Activated CD8-positive, alpha-beta memory T cell treated with anti-CD3 and anti-CD28 coated beads for 1 hour (primary cell): ENCODE data around the gene CFTR.
"Not testable (repeated sequence)": the region's sequence is repeated elsewhere in the genome, so short reads cannot be mapped to it uniquely, and the experiment has no call there.

ENCODE experiments used
- DNase-seq, 2 donors: peaks; one replicate each; pipeline ENCODE4 v3.0.0-alpha.2; 2020; ENCODE audit warnings: low read depth in 1 of 2; ENCODE audit errors: extremely low read depth in 1 of 2

CFTR gene

DNA sequence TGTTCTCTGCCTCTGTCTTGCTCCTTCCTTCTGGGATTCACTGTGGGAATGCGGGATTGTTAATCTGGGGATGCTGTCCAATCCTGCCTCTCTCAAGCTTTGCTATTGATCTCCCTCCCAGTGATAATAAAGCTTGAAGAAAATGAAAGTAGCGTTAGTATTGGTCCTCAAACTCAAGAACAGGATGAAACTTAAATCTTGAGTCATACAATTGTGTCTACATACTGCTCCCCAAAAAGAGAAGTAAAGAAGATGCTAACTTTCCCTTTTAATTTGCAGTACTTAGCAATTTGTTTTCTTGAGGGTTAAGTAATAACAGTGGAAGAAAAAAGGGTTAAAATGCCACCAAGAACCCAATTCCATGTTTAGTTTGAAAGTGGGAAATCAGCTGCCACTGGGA, 13.6 kb downstream of the CFTR start:
- DNase-seq = no peak

DNA sequence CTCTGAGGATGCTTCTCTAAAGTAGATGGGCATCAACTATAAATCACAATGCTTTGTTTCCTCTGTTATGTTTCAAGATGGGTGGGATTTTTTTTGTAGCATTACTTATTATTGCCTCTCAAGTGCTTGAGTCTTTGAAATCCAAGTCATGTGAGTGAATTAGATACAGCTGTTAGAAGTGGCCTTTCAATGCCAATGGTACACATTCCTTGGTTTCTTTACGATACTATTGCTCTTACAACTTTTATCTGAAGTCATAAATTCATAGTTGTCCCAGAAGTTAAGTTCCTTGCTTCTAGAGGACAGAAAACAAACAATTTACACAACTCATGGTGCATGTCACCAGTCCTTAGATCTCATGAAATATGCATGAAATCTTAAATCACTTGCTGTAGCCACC, 15.5 kb downstream of the CFTR start:
- no peak for DNase-seq

DNA sequence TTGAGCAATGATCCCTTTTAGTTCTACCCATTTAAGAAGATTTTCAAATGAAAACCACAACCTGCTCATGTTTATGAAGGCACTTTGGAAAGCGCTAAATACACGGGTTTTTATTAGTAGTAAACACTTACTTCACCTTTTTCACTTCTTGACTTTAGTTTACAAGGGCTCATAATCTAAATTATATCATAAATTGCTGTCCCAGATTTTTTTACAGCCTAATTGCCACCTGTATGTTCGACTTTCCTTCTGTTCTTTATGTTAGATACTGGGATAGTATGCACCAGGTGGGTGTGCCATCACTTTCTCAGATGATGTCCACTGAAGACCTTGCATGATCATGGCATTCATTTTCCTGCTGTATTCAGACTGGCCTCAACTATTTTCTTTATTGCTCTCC, 22.5 kb downstream of the CFTR start:
- no peak for DNase-seq

DNA sequence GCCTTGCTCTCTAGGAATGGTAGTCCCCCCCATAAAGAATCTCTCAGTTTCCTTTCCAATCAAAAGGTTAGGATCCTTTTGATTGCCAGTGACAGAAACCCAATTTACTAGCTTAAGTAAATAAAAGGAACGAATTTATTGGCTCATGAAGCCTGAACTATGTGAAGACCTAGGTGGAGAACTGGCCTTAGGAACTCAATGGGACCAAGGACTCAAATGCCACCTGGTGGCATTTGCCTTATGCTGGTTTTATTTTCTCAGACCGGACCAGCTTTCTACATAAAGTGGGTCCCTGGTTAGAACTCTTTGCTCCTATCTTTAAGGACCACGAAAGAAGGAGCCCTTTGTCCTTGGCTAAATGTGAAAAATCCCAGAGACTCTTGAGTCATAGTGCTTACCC, 25.4 kb downstream of the CFTR start:
- DNase-seq = no peak

DNA sequence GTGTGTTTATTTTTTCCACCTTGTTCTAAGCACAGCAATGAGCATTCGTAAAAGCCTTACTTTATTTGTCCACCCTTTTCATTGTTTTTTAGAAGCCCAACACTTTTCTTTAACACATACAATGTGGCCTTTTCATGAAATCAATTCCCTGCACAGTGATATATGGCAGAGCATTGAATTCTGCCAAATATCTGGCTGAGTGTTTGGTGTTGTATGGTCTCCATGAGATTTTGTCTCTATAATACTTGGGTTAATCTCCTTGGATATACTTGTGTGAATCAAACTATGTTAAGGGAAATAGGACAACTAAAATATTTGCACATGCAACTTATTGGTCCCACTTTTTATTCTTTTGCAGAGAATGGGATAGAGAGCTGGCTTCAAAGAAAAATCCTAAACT, 28.9 kb downstream of the CFTR start:
- DNase-seq = no peak

DNA sequence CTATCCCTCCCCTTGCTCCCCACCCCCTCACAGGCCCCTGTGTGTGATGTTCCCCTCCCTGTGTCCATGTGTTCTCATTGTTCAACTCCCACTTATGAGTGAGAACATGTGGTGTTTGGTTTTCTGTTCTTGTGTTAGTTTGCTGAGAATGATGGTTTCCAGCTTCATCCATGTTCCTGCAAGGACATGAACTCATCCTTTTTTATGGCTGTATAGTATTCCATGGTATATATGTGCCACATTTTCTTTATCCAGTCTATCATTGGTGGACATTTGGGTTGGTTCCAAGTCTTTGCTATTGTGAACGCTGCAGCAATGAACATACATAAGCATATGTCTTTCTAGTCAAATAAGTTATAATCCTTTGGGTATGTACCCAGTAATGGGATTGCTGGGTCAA, 37.4 kb downstream of the CFTR start:
- DNase-seq = not testable (repeated sequence)

DNA sequence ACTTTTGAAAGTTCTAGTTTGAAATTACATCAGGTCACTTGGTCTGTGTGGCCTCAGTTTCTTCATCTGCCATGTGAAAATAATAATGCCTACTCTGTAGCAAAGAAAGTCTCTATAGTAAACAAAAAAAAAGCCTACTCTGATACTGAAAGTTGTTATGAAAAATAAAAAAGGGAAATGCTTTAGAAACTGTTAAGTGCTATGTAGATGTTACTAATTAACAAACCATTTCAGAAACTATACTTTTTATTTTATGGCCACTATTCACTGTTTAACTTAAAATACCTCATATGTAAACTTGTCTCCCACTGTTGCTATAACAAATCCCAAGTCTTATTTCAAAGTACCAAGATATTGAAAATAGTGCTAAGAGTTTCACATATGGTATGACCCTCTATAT, 50.6 kb downstream of the CFTR start:
- no peak for DNase-seq

DNA sequence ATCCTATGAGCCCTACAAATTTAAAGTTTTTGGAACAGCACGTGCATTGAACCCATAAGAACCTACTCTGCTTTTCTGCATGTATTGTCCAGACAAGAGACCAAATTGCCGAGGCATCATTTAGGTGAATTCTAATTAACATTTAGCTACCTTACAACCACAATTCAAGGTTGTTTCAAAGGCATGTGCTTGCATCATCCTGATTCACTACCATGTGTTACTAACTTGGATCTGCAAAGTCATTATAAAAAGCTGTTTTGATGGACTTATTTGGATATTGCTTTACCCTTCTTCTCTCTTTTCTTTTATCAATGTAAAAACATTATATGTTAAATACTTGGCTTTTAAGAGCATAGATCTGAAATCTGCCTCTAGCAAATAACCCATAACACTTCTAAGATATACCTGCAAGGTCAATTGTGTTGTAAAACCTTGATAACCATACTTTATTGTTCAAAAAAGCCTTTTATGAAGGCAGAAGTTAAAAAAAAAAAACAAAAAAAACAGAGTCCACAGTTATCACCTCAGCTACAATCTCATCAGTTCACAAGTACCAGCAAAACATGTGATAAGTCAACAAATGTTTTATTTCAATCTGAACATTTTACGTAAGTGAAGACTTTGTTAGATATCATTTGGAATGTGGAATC, 51.9 kb downstream of the CFTR start:
- no peak for DNase-seq

DNA sequence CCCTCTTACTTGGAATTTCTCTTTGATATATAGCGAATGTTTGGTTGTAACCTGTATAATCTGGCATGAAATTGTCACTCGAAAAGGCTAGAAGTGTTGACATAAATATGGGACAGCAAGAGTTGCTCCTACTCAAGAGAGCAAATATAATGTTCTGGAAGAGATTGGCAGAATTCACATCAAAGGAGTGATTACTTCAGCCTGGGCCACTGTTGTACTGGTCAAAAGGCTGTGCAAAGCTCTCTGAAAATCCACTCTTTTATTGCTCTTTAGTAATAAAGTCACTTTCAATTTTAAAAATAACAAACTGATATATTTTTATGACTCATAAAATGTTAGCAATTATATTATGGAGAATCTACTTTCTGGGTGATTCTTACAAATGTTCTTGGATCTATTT, 58.2 kb downstream of the CFTR start:
- DNase-seq = no peak

DNA sequence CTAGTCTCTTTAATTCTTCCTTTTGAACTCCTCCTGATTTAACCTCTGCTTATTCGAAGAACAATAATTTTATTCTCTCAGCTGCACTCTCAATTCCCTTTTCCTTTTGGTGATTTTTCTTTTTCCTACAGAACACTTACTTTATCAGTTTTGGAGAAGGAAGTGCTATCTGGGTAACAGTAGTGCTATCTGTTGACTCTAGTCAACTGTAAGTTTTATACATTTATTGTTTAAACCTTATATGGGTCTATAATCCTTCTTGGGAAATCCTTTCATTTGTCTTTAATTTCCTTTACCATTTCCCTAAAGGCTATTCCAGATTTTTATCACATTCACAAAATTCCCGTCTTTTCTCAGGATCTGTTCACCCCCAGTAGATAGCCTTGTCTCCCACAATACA, 64.2 kb downstream of the CFTR start:
- DNase-seq = no peak

DNA sequence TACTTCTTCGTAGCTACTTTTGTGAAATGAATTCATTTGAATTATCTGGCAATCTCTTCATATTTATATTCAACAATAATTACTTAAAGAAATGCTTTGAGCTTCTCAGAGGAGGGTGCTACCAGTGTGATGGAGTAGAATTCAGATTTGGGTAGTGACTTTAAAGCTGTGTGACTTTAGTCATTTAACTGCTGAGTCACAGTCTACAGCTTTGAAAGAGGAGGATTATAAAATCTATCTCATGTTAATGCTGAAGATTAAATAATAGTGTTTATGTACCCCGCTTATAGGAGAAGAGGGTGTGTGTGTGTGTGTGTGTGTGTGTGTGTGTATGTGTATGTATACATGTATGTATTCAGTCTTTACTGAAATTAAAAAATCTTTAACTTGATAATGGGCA, 68.2 kb downstream of the CFTR start:
- no peak for DNase-seq

DNA sequence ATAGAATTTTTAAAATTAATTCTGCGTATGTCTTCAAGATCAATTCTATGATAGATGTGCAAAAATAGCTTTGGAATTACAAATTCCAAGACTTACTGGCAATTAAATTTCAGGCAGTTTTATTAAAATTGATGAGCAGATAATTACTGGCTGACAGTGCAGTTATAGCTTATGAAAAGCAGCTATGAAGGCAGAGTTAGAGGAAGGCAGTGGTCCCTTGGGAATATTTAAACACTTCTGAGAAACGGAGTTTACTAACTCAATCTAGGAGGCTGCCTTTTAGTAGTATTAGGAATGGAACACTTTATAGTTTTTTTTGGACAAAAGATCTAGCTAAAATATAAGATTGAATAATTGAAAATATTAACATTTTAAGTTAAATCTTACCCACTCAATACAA, 70.8 kb downstream of the CFTR start:
- no peak for DNase-seq

DNA sequence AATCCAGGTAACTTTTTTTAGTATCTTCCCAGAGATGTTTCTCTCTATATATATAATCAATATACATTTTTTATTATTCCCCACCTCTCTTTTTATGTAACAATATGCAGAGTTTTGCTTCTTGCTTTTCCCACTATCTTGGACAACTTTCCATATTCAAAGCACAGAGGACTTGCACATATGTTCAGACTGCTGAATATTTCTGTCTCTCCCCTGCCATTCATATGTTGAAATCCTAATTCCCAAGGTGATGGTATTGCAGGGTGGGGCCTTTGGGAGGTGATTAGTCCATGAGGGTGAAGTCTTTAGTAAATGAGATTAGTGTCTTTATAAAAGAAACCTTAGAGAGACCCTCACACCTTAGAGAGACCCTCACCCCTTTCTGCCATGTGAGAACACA, 72.8 kb downstream of the CFTR start:
- DNase-seq = no peak

DNA sequence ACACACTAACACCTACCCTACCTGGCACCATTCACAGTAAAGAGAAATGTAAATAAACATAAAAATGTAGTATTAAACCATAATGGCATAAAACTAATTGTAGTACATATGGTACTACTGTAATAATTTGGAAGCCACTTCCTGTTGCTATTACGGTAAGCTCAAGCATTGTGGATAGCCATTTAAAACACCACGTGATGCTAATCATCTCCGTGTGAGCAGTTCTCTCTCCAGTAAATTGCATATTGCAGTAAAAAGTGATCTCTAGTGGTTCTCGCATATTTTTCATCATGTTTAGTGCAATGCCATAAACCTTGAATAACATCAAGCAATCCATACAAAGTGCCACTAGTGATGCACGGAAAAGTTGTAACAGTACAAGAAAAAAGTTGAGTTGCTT, 75.4 kb downstream of the CFTR start:
- DNase-seq = no peak

DNA sequence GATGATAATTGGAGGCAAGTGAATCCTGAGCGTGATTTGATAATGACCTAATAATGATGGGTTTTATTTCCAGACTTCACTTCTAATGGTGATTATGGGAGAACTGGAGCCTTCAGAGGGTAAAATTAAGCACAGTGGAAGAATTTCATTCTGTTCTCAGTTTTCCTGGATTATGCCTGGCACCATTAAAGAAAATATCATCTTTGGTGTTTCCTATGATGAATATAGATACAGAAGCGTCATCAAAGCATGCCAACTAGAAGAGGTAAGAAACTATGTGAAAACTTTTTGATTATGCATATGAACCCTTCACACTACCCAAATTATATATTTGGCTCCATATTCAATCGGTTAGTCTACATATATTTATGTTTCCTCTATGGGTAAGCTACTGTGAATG, 79.6 kb downstream of the CFTR start:
- DNase-seq = no peak

DNA sequence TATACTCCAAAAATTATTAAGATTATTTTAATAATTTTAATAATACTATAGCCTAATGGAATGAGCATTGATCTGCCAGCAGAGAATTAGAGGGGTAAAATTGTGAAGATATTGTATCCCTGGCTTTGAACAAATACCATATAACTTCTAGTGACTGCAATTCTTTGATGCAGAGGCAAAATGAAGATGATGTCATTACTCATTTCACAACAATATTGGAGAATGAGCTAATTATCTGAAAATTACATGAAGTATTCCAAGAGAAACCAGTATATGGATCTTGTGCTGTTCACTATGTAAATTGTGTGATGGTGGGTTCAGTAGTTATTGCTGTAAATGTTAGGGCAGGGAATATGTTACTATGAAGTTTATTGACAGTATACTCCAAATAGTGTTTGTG, 80.2 kb downstream of the CFTR start:
- DNase-seq = no peak

DNA sequence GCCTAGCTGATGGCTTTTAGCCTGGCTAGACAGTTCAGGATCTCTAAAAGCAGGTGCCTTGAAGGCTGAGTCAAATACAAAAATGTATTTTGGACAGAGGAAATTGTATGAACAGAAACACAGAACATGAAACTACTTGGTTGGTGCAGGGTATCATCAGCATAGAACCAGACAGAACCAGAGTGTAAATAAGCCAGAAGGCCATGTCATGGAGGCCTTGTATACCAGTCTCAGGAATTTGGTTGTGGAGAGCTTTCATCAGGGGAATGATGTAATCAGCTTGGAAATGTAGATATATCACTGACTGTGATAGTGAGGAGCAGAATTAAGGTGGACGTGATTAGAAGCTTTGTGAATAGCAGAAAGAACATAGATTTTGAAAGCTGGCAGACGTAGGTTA, 82.9 kb downstream of the CFTR start:
- DNase-seq = no peak

DNA sequence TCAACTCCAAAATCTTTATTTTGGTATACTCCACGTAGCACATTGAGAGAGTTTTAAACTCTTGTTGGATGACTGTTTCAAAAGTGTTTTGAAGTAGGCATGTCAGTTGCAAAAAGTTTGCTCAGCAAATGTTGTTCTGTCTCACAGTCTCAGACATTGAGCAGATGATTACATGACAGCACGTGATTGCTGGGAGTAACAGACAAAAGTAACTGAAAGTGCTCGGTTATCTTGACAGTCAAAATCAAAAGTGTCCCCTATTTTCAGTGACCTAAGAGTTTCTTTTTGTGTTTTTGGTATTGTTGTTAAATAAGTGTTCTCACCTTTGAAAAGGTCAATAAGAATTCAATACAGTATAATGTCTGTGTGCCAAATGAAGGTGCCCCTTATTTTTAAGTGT, 84.3 kb downstream of the CFTR start:
- DNase-seq = no peak

DNA sequence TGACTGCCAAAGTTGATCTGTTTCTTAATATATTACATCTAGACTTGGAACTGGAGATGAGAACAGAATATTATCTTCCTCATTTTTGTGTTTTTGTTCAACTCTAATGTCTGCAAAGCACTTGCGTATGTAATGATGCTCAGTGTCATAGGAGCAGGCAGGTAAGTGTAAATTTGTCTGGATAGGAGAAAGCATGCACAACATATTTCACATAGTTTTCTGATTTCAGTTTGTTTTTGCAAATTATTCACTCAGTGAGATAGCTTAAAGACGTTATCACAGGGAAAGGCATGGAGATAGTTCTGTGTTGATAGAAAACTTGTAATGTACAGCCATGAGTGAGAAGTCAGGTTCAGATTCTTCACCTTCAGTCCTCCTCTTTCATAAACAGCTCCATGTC, 84.8 kb downstream of the CFTR start:
- no peak for DNase-seq

DNA sequence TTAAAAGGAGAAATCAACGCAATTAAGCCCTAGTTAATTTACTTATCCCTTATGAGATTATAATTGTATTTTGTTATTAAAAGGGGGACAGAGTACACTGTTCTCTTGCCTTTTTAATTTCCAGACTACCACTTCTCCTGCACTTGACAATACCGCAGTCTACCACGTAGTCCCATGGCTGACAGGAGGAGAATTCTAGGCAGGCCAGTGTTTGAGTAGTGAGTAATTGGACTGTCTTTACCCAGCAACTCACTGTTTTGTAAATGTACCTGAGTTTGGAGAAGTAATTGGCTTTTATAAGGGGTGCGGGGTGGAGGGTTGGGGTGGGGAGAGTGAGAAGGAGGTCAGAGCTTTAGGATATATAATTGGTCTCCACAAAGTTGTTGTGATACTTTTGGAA, 85.4 kb downstream of the CFTR start:
- DNase-seq = no peak

DNA sequence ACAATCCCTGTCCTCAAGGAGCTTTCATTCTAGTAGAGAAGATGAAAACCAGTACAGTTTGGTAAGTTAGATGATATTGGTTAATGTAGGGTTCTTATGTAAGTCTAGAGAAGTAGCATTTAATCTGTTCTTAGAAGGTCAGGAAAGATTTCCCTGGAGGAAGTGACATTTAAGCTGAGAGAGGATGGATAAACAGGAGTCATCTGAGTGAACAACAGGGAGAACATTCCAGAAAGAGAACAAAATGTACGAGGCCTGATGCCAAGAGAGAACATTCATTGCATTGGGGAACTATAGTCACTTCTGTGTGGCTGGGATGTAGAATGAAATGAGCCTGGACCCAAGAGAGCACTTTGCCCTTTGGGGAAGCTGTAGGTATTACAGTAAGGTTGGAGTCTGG, 88.0 kb downstream of the CFTR start:
- DNase-seq = no peak

DNA sequence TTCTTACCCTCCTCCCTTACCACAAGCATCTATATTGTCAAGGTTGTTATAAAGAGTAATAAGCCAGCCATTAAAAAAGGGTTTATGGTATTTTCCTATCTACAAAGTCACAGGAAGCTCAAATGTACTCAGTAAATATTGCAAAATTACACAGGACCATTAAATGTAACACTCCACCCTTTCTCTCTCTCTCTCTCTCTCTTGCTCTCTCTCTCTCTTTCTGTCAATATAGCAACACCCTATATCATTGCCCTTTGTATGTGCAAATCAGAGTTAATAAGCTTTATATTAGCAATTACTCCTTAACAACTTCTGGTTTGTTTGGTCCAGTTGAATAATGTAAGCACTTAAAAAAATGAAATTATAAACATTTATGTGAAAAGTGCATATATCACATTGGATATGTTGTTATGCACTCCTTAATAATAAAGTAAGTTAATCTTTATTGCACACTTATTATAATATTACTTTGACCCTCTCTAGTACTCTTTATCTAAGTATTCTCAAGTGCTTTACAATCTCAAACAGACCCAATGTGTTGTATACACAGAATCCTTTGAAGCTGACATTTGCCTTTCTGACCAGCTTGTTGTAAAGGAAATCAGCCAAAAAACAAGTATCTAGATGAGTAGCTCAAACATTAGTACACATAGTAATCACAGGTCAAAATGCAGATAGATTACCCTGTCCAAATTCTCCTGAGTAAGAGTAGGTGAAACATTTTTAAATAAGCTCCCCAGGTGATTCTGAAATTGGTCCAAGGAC, 93.2 kb downstream of the CFTR start:
- no peak for DNase-seq

DNA sequence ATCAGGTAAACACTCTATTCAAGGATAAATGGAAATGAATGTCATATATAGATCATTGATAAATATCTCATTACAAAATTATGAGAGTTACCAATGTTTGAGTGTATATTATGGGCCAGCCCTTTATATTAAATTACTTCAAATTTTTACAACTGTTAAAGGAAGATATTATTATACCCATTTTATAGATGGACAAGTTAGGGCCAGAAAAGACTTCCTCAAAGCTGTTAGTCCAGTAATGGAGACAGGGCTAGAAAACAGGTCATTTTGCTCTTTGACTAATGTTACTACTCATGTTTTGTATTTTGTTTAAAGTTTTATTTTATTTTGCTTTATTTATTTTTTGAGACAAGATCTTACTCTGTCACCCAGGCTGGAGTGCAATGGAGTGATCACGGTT, 101.6 kb downstream of the CFTR start:
- DNase-seq = no peak
